ENCODE measurements around the gene NFX1. TPM values are rescaled to one million over a fixed set of nuclear protein-coding genes. Genes with fewer than 3 reads are reported as not detected.

Gene NFX1
- total RNA-seq, 1 donor from 2014 or later, result 33.2 TPM

DNA sequence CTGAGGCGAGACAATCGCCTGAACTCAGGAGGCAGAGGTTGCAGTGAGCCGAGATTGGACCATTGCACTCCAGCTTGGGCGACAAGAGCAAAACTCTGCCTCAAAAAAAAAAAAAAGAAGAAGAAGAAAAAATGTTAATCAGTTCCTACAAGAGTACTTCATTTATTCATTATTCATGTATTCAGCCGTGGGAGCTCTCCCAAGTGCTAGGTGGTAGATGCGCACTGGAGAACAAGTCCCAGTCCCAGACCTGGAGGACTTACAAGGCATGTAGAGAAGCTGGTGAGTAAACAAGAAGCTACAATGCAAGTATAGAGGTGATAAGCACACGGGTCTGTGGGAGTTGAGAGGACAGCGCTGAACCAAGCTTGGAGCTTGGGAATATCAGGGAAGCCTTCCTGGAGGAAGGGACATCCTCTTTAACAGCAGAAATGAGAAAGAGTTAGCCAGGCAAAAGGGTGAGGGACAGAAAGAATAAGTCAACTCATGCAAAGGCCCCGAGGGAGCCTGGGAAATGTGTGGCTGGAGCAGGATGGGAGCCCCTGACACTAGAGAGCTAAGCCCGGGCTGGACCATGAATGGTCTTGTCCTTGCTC, 129.5 kb downstream of the NFX1 start:
- Mint-ChIP-seq H3K27me3 (ENCODE audit: low read depth) (peaks cover 2% of the 10 kb centered on the region), H3K27ac (ENCODE audit: unreplicated experiment) (peak overlapping the region; percentile 31), H3K36me3 (ENCODE audit: low read depth) (no peaks in the 10 kb centered on the region)

More for the DNA sequence above, 129.5 kb downstream of the NFX1 start:
- DNase-seq (ENCODE audit: low read depth, low spot score), result no peak
- Mint-ChIP-seq H3K9me3 (no peaks in the 10 kb centered on the region), H3K4me1 (no peaks in the 10 kb centered on the region), H3K4me3 (no peak overlapping the region)
- TF ChIP-seq, protein P1, sequence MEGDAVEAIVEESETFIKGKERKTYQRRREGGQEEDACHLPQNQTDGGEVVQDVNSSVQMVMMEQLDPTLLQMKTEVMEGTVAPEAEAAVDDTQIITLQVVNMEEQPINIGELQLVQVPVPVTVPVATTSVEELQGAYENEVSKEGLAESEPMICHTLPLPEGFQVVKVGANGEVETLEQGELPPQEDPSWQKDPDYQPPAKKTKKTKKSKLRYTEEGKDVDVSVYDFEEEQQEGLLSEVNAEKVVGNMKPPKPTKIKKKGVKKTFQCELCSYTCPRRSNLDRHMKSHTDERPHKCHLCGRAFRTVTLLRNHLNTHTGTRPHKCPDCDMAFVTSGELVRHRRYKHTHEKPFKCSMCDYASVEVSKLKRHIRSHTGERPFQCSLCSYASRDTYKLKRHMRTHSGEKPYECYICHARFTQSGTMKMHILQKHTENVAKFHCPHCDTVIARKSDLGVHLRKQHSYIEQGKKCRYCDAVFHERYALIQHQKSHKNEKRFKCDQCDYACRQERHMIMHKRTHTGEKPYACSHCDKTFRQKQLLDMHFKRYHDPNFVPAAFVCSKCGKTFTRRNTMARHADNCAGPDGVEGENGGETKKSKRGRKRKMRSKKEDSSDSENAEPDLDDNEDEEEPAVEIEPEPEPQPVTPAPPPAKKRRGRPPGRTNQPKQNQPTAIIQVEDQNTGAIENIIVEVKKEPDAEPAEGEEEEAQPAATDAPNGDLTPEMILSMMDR (conservative IDR thresholded peaks at IDR 0.05), result no peak

Other genes starting within 250 kb of the NFX1 start
- 30.1 and 30.5 TPM in 2 replicates for gene SMU1, start 213.8 kb upstream of the NFX1 start, total RNA-seq
- 17.8 and 17.9 TPM in 2 replicates for gene B4GALT1, start 123.2 kb upstream of the NFX1 start, total RNA-seq
- not detected in 2 replicates for gene SPINK4, start 50.3 kb upstream of the NFX1 start, total RNA-seq
- 97.5 and 106 TPM in 2 replicates for gene BAG1, start 25.8 kb upstream of the NFX1 start, total RNA-seq
- 41.2 and 44.2 TPM in 2 replicates for gene CHMP5, start 25.5 kb upstream of the NFX1 start, total RNA-seq
- 0.57 and 0.98 TPM in 2 replicates for gene AQP7, start 112.1 kb downstream of the NFX1 start, total RNA-seq
- gene AQP3, start 157.1 kb downstream of the NFX1 start, total RNA-seq, result 1.1 TPM in 2 replicates
- 42.9 and 43.1 TPM in 2 replicates for gene NOL6, start 183.4 kb downstream of the NFX1 start, total RNA-seq
- gene ANKRD18B, start 233.7 kb downstream of the NFX1 start, total RNA-seq, result 24.5 and 25.0 TPM in 2 replicates